Cortex of kidney (tissue), 1 donor: Measurements from ENCODE around the gene TRMT1.

Experiments
- DNase-seq: peaks from one replicate; lab custom pipeline; 2025; lab: John Stamatoyannopoulos, UW

Gene TRMT1

DNA sequence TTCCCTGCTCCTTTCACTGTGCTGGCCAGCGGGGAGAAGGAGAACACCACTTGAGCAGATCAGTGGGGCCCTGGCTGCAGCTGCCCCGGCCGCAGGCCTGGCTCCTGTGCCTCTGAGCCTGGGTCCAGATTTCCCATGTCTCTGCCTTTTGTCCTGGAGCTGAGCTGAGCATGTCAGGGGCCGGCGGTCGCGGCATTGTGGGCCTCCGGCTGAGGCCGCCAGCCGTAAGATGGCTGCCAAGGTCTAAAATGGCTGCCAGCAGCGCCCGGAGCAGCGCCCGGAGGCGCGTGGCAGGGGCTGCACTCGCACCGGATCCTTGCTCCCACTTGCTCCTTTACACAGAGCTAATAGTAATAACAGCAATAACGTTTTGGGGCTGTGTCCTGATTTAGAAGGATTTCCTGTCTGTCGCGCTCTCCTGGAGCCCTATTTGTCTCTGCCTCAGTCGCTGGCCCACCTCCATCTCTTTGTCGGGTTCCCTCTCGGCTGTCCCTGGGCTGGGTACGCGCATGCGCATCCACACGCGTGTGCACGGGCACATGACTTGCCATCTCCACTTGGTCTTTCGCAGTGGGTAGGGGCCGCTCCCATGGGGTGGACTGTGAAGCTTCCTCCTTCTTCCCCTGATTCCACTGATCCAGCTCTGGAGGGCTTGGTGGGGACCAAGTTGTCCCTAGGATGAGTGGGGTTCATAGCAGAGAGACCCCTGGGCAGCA, 46.0 kb downstream of the TRMT1 start:
- no peak for DNase-seq

GRCh38 chr19:13069415-13070359, 46.9 kb downstream of the TRMT1 start:
- no peak for DNase-seq

DNA sequence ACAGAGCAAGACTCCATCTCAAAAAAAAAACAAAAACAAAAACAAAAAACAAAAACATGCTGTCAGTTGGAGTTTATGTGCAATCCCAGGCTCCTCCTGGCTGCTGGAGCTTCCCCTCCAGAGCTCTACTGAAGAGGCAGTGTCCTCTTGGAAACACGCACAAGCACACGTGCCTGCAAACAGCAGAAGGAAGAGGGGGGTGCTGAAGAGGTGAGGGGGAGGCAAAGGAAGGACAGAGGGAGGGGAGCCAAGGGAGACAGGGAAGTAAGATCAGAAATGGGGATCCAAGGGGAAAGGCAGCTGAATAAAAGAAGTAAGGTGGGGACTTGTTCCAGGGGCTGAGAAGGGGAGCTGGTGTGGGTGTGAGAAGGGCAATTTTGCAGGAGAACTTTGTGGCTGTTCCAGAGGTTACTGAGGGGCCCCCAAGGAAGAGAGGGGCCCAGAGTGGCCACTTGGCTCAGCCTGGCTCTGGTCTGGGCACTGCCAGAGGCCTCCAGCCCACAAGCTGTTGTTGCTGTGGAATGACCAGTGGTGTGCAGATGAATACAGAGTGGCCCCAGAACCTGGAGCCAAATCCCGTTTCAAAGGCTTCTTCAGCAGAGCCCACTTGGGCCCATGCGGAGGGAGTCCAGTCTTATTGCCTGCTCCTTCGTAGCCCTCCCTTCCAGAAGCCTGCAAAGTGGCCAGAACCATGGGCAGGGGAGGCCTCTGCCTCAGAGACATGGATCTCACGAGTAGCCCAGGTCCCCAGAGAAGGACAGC, 48.3 kb downstream of the TRMT1 start:
- DNase-seq, result no peak

DNA sequence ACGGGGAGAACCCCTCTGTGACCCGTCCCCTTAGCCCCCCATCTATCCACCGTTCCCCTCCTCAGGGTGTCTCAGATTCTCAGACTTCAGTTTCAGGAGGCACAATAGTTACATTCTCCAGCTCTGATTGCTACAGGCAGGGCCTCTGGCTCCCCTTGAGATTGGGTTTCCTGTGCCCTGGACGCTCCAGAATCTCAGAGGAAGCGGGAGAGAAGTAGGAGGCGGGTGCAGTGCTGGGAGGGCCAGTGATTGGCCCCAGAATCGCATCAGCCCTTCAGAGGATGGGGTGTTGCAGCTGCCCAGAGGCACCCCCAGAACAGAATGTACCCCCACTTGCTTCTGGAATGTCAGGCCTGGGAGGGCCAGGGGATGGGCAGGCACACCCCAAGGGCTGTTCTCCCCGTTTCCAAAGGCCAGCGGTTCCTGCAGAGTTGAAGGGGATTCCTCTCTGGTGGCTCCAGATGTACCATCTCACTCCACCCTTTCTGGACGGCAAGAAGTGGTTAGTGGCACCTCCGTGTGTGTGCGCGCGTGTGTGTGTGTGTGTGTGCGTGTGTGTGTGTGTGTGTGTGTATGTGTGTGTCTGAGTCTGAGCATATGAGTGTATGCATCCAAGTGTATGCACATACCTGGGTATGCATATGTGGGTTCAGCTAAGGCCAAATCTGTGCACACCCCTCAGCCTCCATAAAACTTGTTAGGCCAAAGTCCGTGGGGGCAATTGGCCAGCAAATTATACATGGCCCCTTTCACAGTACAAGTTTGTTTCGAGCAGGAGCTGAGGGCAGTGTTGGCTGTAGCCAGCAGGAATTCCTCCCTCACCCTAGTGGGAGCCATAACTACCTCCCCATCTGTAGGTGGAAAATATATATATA, 49.4 kb downstream of the TRMT1 start:
- no peak for DNase-seq

DNA sequence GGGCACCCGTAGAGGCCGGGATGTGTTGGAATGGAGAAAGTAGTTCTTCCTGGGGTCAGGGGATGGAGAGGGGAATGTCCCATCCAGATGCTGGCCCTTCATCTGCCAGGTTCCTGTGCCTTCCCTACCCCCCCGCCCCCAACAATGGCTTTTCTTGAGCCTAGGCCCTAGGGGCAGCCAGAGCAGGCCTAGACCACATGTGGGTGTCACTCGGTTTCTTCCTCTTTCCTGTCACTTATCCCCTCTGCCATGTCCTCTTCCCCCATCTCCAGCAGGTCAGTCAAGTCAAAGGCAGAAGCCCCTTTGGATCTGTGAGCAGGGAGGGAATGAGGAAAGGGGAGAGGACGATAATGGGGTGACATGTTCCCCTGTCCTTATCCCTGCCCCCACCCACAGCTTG, 50.3 kb downstream of the TRMT1 start:
- no peak for DNase-seq

GRCh38 chr19:13064092-13064489, 52.4 kb downstream of the TRMT1 start:
- no peak for DNase-seq

GRCh38 chr19:13063461-13064091, 53.0 kb downstream of the TRMT1 start:
- DNase-seq, result no peak

DNA sequence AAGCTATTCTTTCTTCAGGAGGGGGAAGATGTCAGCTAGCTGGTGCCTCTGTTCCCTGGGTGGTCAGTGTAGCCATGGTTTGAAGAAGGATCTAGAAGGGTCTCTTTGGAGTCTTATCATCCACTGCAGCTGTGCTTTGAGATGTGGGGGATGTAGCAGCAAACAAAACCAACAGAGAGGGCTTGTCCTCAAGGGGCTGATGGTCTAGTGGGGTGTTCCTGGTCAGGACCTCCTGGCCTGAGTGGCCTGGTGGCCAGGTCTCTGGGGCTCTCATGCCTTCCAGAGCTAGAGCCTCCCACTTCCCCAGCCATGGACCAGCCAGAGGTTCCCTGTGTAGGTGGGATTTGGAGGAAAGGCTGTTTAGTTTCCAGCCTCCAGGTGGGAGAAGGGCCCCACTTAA, 54.2 kb downstream of the TRMT1 start:
- DNase-seq, result no peak

- DNase-seq, result no peak
Measured at GRCh38 chr19:13060964-13061927, 55.3 kb downstream of the TRMT1 start.

DNA sequence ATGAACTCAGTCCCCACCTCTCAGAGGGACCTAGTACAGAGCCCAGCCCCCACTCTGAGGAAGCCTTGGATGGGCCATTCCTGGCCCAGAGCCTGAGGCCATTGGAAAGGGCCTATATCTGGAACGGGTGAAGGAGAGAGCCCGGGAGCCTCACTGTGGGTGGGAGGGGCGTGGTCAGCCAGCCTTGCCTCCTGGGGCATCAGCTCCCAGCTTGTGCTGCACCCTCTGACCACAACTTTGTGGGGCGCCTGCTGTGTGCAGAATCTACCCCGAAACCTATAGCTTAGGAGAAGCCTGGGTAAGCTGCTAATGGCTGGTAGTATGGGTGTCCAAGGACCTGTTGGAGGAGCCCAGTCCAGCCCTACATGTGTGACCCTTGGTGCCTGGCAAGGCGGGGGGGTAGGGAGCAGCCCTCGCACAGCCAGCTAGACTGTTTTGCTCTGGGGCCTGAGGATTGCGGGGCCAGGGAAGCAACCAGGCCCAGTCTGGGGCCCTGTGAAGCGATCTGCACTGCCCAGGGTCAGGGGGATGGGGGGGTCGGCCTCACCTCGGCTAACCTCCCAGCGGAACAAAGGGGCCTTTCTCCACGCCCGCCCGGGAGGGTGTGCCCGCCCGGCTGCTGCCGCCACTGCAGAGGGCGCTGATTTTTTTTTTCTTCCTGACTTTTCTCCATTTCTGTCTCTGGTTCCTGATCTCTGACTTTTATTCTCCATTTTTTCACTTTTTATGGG, 56.1 kb downstream of the TRMT1 start:
- DNase-seq, result no peak

GRCh38 chr19:13058951-13059660, 57.4 kb downstream of the TRMT1 start:
- no peak for DNase-seq

- DNase-seq, result no peak
Measured at GRCh38 chr19:13057744-13058143, 58.8 kb downstream of the TRMT1 start.

- no peak for DNase-seq
Measured at GRCh38 chr19:13057147-13057572, 59.4 kb downstream of the TRMT1 start.

DNA sequence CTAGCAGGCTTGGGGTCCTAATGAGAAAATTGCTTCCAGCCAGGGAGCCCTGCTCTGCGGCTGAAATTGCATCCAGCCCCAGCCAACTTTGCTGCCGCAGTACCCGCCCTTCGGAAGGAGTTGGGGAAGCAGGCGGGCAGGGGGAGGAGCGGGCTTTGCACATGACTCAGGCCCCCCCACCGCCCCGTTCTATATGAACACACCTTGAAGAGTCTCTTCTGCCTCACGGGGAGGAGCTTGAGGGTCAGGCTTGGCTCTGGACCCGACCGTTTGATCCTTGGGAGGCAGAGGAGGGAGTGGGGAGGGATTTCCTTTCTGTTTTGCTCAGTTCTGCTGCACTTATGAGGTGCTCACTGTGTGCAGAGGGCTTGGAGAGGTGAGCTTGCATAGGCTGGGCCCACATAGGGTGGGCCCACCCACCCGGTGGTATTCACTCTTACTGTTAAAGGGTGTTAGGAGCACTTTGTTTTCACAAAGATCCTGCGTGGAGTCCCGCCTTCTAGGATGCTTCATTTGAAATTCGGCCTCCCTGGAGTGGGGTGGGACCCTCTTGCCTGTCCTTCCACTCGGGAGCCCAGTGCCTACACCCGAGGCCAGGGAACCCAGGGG, 60.4 kb downstream of the TRMT1 start:
- DNase-seq, result no peak

GRCh38 chr19:13055213-13056051, 61.1 kb downstream of the TRMT1 start:
- DNase-seq, result no peak
